Liver (tissue), 3 donors: Measurements from ENCODE around the gene MRTFB.

ENCODE experiments used
- CTCF ChIP-seq: fragments of 150-350 bp; IDR thresholded peaks from 2 replicates; pipeline ENCODE4 v1.5.1; 2017; ENCODE audit warnings: improper control_type of control experiment, low read depth, low read length; ENCODE audit not compliant: missing input control
- JUND ChIP-seq, 2 donors: IDR thresholded peaks; 2 replicates each; pipeline ENCODE4 v1.6.1; 2016; ENCODE audit warnings: antibody characterized with exemption in 2 of 2
- MAX ChIP-seq: IDR thresholded peaks from 2 replicates; pipeline ENCODE4 v1.6.1; 2016; ENCODE audit warnings: antibody characterized with exemption
- RAD21 ChIP-seq, 2 donors: IDR thresholded peaks; 2 replicates each; pipeline ENCODE4 v1.6.1; 2016; ENCODE audit warnings: antibody characterized with exemption in 2 of 2, mild to moderate bottlenecking in 2 of 2
- donor health status: healthy.
- donor health status: healthy.

- no peak for TF ChIP-seq JUND (IDR thresholded peaks at IDR 0.05)
- no peak for TF ChIP-seq CTCF
- TF ChIP-seq MAX, result no peak
- no peak for TF ChIP-seq RAD21 (IDR thresholded peaks at IDR 0.05)
These were observed 77.5 kb downstream of the MRTFB start for GRCh38 chr16:14148569-14148968.
